ENCODE measurements around the gene PROCA1. TPM values are rescaled to one million over a fixed set of nuclear protein-coding genes. Genes with fewer than 3 reads are reported as not detected.

Gene PROCA1
- total RNA-seq, 1 experiment from 2014 or later = 4.6 TPM

- ChIA-PET POLR2A (ENCODE audit: low non-redundant PET) (no interaction called here), CTCF (no interaction called here)
- DNase-seq (ENCODE audit: low spot score) = no peak
- Histone ChIP-seq H3K9me3 (ENCODE audit: low read depth, low read length, poor library complexity, severe bottlenecking) (no peaks in the 10 kb centered on the region), H3K27ac (ENCODE audit: low read depth, low read length, poor library complexity, severe bottlenecking) (no peak overlapping the region), H3K4me3 (ENCODE audit: low read depth, low read length, poor library complexity, severe bottlenecking) (no peak overlapping the region), H3K36me3 (ENCODE audit: insufficient read depth, low read length, poor library complexity, severe bottlenecking) (peaks cover 44% of the 10 kb centered on the region), H3K4me1 (ENCODE audit: insufficient read depth, low read length, poor library complexity, severe bottlenecking) (no peaks in the 10 kb centered on the region), H3K27me3 (replicated peaks; ENCODE audit: insufficient read depth, low read depth, low read length, poor library complexity) (no peaks in the 10 kb centered on the region)
- intact Hi-C loops (cut with micrococcal nuclease; ENCODE audit: unreplicated experiment) = no loop called here
- BruUV-seq (replicated peaks) = no TSS peak
- TF ChIP-seq EZH2 (IDR thresholded peaks at IDR 0.05; ENCODE audit: borderline replicate concordance, low read depth, low read length, poor library complexity, severe bottlenecking) (no peak), CTCF (conservative IDR thresholded peaks at IDR 0.05; ENCODE audit: low read depth, low read length) (no peak)
Observed at GRCh38 chr17:28703552-28704218, 8.0 kb downstream of the PROCA1 start.

GRCh38 chr17:28702752-28703150, 8.9 kb downstream of the PROCA1 start:
- Histone ChIP-seq H3K36me3 (ENCODE audit: insufficient read depth, low read length, poor library complexity, severe bottlenecking) (peaks cover 54% of the 10 kb centered on the region), H3K4me1 (ENCODE audit: insufficient read depth, low read length, poor library complexity, severe bottlenecking) (no peaks in the 10 kb centered on the region), H3K4me3 (ENCODE audit: low read depth, low read length, poor library complexity, severe bottlenecking) (no peak overlapping the region), H3K27ac (ENCODE audit: low read depth, low read length, poor library complexity, severe bottlenecking) (peak overlapping the region; percentile 30), H3K9me3 (ENCODE audit: low read depth, low read length, poor library complexity, severe bottlenecking) (no peaks in the 10 kb centered on the region), H3K27me3 (replicated peaks; ENCODE audit: insufficient read depth, low read depth, low read length, poor library complexity) (no peaks in the 10 kb centered on the region)
- CTCF ChIA-PET = interaction anchor here (0.6 kb wide), 1 partner anchor 124 kb away, joined by 3 read pairs; no protein-coding TSS in a partner anchor
- TF ChIP-seq CTCF (conservative IDR thresholded peaks at IDR 0.05; ENCODE audit: low read depth, low read length) (no peak), EZH2 (IDR thresholded peaks at IDR 0.05; ENCODE audit: borderline replicate concordance, low read depth, low read length, poor library complexity, severe bottlenecking) (no peak)
- DNase-seq (ENCODE audit: low spot score) = no peak
- no TSS peak for BruUV-seq (replicated peaks)
- intact Hi-C loops (cut with micrococcal nuclease; ENCODE audit: unreplicated experiment) = no loop called here
- POLR2A ChIA-PET (ENCODE audit: low non-redundant PET) = interaction anchor here (0.6 kb wide), 1 partner anchor 326 kb away, joined by 3 read pairs; no protein-coding TSS in a partner anchor

- ChIA-PET CTCF (no interaction called here), POLR2A (ENCODE audit: low non-redundant PET) (interaction anchor here (0.6 to 0.9 kb wide), 2 partner anchors 9 to 326 kb away, joined by 3 to 4 read pairs; no protein-coding TSS in a partner anchor)
- Histone ChIP-seq H3K36me3 (ENCODE audit: insufficient read depth, low read length, poor library complexity, severe bottlenecking) (peaks cover 59% of the 10 kb centered on the region), H3K27me3 (replicated peaks; ENCODE audit: insufficient read depth, low read depth, low read length, poor library complexity) (no peaks in the 10 kb centered on the region), H3K27ac (ENCODE audit: low read depth, low read length, poor library complexity, severe bottlenecking) (no peak overlapping the region), H3K9me3 (ENCODE audit: low read depth, low read length, poor library complexity, severe bottlenecking) (no peaks in the 10 kb centered on the region), H3K4me3 (ENCODE audit: low read depth, low read length, poor library complexity, severe bottlenecking) (no peak overlapping the region), H3K4me1 (ENCODE audit: insufficient read depth, low read length, poor library complexity, severe bottlenecking) (no peaks in the 10 kb centered on the region)
- no TSS peak for BruUV-seq (replicated peaks)
- no peak for TF ChIP-seq EZH2 (IDR thresholded peaks at IDR 0.05; ENCODE audit: borderline replicate concordance, low read depth, low read length, poor library complexity, severe bottlenecking)
- no peak for TF ChIP-seq CTCF (conservative IDR thresholded peaks at IDR 0.05; ENCODE audit: low read depth, low read length)
- intact Hi-C loops (cut with micrococcal nuclease; ENCODE audit: unreplicated experiment) = no loop called here
- DNase-seq (ENCODE audit: low spot score) = no peak
Observed at GRCh38 chr17:28702026-28702751, 9.5 kb downstream of the PROCA1 start.

Data from A673 (cell line).